Neural cell (in vitro differentiated cells): Measurements from ENCODE around the gene DAPP1. TPM values are rescaled to one million over a fixed set of nuclear protein-coding genes. Genes with fewer than 3 reads are reported as not detected.

ENCODE experiments used
- H2AFZ ChIP-seq: fragments of 200-600, 300-800 bp; sonication (generic), shearing (Covaris generic); 2 replicates; pipeline ENCODE4 v1.6.0; 2014; ENCODE audit warnings: low read depth, mild to moderate bottlenecking, antibody characterized with exemption, low read length, moderate library complexity
- H3F3A ChIP-seq: fragments of 200-600 bp; shearing (Covaris generic); 2 replicates; pipeline ENCODE4 v1.6.1; 2016; ENCODE audit warnings: mild to moderate bottlenecking, moderate library complexity, mixed read lengths, antibody characterized with exemption, low read length; ENCODE audit not compliant: insufficient read depth, poor library complexity, severe bottlenecking
- H3K27ac ChIP-seq: fragments of 200-600, 300-800 bp; sonication (generic), shearing (Covaris generic); 2 replicates; pipeline ENCODE4 v1.5.1; 2014; ENCODE audit warnings: mild to moderate bottlenecking, low read length, moderate library complexity
- H3K27me3 ChIP-seq: fragments of 300-800, 200-600 bp; sonication (generic), shearing (Covaris generic); 2 replicates; pipeline ENCODE4 v1.6.0; 2014; ENCODE audit warnings: mild to moderate bottlenecking, low read depth, low read length, moderate library complexity; ENCODE audit not compliant: insufficient read depth
- H3K36me3 ChIP-seq: fragments of 300-800, 200-600 bp; sonication (generic), shearing (Covaris generic); 2 replicates; pipeline ENCODE4 v1.5.1; 2014; ENCODE audit warnings: mild to moderate bottlenecking, antibody characterized with exemption, low read length, moderate library complexity; ENCODE audit not compliant: insufficient read depth
- H3K4me2 ChIP-seq: fragments of 300-800, 200-600 bp; sonication (generic), shearing (Covaris generic); 2 replicates; pipeline ENCODE4 v1.6.0; 2014; ENCODE audit warnings: mild to moderate bottlenecking, low read length
- H3K4me3 ChIP-seq: fragments of 300-800, 200-600 bp; sonication (generic), shearing (Covaris generic); 2 replicates; pipeline ENCODE4 v1.5.1; 2014; ENCODE audit warnings: mild to moderate bottlenecking, low read length, moderate library complexity
- H3K79me2 ChIP-seq: fragments of 200-600 bp; shearing (Covaris generic); replicated peaks from 2 replicates; pipeline ENCODE4 v1.6.0; 2014; ENCODE audit warnings: mild to moderate bottlenecking, low read length, moderate library complexity; ENCODE audit not compliant: insufficient read depth
- H3K9ac ChIP-seq: fragments of 300-800, 200-600 bp; sonication (generic), shearing (Covaris generic); 2 replicates; pipeline ENCODE4 v1.6.1; 2016; ENCODE audit warnings: mild to moderate bottlenecking, low read length, mixed read lengths
- H3K9me2 ChIP-seq: fragments of 200-600 bp; shearing (Covaris generic); 2 replicates; pipeline ENCODE4 v1.6.1; 2016; ENCODE audit warnings: mild to moderate bottlenecking, low read length, mixed read lengths; ENCODE audit not compliant: insufficient read depth
- H3K9me3 ChIP-seq: fragments of 200-600, 300-800 bp; sonication (generic), shearing (Covaris generic); 2 replicates; pipeline ENCODE4 v1.6.1; 2016; ENCODE audit warnings: mild to moderate bottlenecking, mixed run types, low read length, moderate library complexity, mixed read lengths
- H4K20me1 ChIP-seq: fragments of 200-600 bp; shearing (Covaris generic); 2 replicates; pipeline ENCODE4 v1.6.1; 2016; ENCODE audit warnings: mild to moderate bottlenecking, mixed run types; ENCODE audit not compliant: insufficient read depth
- EP300 ChIP-seq: fragments of 450-650 bp; conservative IDR thresholded peaks from 2 replicates; pipeline ENCODE4 v1.6.1; 2014; ENCODE audit warnings: antibody characterized with exemption, mild to moderate bottlenecking, moderate library complexity; ENCODE audit not compliant: poor library complexity, severe bottlenecking
- EZH2 ChIP-seq: fragments of 200-600, 300-800 bp; shearing (Covaris generic), sonication (generic); IDR thresholded peaks from 2 replicates; pipeline ENCODE4 v1.6.1; 2014; ENCODE audit warnings: antibody characterized with exemption, low read length, borderline replicate concordance, mild to moderate bottlenecking; ENCODE audit not compliant: insufficient read depth, poor library complexity, severe bottlenecking
- MXI1 ChIP-seq: fragments of 450-650 bp; conservative IDR thresholded peaks from 2 replicates; pipeline ENCODE4 v1.6.1; 2014; ENCODE audit warnings: antibody characterized with exemption, mild to moderate bottlenecking; ENCODE audit not compliant: poor library complexity, severe bottlenecking
- POLR2AphosphoS5 ChIP-seq: IDR thresholded peaks from 2 replicates; pipeline ENCODE4 v1.6.1; 2012
- RAD21 ChIP-seq: fragments of 450-650 bp; conservative IDR thresholded peaks from 2 replicates; pipeline ENCODE4 v1.6.1; 2014; ENCODE audit warnings: antibody characterized with exemption, mild to moderate bottlenecking, moderate library complexity
- SMC3 ChIP-seq: fragments of 450-650 bp; conservative IDR thresholded peaks from 2 replicates; pipeline ENCODE4 v1.6.1; 2014; ENCODE audit warnings: antibody characterized with exemption, mild to moderate bottlenecking, moderate library complexity; ENCODE audit not compliant: poor library complexity
- TAF1 ChIP-seq: IDR thresholded peaks from 2 replicates; pipeline ENCODE4 v1.6.1; 2012; ENCODE audit warnings: low read depth
- polyA plus RNA-seq: library from polyadenylated mRNA; depleted of rRNA; stranded (reverse); fragments of >200 nt; gene quantifications from 2 replicates; pipeline ENCODE4 v1.2.3, GENCODE V29; 2014
- TF ChIP-seq, protein P1 (sequence below): fragments of 450-650 bp; IDR thresholded peaks from 2 replicates; pipeline ENCODE4 v1.5.1; 2014; ENCODE audit warnings: antibody characterized with exemption, mild to moderate bottlenecking, moderate library complexity; ENCODE audit not compliant: poor library complexity, severe bottlenecking
- TF ChIP-seq, protein P2 (sequence below): IDR thresholded peaks from 2 replicates; pipeline ENCODE4 v1.6.1; 2012; ENCODE audit warnings: borderline replicate concordance

DAPP1 gene
- polyA plus RNA-seq, 1 donor from 2014 or later: not detected

DNA sequence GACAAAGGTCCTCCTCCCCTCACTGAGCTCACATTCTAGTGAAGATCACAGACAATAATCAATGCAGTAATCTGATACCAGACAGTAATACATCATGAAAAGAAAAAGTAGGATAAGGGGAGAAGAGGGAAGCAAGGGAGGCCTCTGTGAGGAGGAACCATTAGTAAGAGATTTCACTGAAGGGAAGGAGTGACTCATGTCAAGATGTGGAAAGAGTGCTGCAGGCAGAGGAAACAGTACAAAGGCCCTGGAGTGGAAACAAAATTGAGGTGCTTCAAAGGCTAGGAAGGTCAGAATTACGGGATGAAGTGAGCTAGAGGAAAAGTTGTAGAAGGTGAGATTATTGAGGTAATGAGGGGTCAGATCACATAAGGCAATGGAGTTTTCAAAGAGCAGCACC is 39.5 kb downstream of the DAPP1 start:
- Histone ChIP-seq H3K27me3 (no peaks in the 10 kb centered on the region), H3K9me2 (no peaks in the 10 kb centered on the region), H4K20me1 (no peaks in the 10 kb centered on the region), H3K36me3 (no peaks in the 10 kb centered on the region), H3K9me3 (no peaks in the 10 kb centered on the region), H3K4me3 (no peak overlapping the region), H3F3A (no peaks in the 10 kb centered on the region), H3K79me2 (no peaks in the 10 kb centered on the region), H3K9ac (no peak overlapping the region), H3K4me2 (no peak overlapping the region), H2AFZ (no peak overlapping the region), H3K27ac (no peak overlapping the region)
- no peak for TF ChIP-seq EZH2
- TF ChIP-seq RAD21: no peak
- TF ChIP-seq, protein P1, sequence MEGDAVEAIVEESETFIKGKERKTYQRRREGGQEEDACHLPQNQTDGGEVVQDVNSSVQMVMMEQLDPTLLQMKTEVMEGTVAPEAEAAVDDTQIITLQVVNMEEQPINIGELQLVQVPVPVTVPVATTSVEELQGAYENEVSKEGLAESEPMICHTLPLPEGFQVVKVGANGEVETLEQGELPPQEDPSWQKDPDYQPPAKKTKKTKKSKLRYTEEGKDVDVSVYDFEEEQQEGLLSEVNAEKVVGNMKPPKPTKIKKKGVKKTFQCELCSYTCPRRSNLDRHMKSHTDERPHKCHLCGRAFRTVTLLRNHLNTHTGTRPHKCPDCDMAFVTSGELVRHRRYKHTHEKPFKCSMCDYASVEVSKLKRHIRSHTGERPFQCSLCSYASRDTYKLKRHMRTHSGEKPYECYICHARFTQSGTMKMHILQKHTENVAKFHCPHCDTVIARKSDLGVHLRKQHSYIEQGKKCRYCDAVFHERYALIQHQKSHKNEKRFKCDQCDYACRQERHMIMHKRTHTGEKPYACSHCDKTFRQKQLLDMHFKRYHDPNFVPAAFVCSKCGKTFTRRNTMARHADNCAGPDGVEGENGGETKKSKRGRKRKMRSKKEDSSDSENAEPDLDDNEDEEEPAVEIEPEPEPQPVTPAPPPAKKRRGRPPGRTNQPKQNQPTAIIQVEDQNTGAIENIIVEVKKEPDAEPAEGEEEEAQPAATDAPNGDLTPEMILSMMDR: no peak
- no peak for TF ChIP-seq MXI1
- TF ChIP-seq, protein P2, sequence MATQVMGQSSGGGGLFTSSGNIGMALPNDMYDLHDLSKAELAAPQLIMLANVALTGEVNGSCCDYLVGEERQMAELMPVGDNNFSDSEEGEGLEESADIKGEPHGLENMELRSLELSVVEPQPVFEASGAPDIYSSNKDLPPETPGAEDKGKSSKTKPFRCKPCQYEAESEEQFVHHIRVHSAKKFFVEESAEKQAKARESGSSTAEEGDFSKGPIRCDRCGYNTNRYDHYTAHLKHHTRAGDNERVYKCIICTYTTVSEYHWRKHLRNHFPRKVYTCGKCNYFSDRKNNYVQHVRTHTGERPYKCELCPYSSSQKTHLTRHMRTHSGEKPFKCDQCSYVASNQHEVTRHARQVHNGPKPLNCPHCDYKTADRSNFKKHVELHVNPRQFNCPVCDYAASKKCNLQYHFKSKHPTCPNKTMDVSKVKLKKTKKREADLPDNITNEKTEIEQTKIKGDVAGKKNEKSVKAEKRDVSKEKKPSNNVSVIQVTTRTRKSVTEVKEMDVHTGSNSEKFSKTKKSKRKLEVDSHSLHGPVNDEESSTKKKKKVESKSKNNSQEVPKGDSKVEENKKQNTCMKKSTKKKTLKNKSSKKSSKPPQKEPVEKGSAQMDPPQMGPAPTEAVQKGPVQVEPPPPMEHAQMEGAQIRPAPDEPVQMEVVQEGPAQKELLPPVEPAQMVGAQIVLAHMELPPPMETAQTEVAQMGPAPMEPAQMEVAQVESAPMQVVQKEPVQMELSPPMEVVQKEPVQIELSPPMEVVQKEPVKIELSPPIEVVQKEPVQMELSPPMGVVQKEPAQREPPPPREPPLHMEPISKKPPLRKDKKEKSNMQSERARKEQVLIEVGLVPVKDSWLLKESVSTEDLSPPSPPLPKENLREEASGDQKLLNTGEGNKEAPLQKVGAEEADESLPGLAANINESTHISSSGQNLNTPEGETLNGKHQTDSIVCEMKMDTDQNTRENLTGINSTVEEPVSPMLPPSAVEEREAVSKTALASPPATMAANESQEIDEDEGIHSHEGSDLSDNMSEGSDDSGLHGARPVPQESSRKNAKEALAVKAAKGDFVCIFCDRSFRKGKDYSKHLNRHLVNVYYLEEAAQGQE: no peak
- no peak for TF ChIP-seq SMC3
- TF ChIP-seq EP300: no peak
- no peak for TF ChIP-seq TAF1
- no peak for TF ChIP-seq POLR2AphosphoS5

DNA sequence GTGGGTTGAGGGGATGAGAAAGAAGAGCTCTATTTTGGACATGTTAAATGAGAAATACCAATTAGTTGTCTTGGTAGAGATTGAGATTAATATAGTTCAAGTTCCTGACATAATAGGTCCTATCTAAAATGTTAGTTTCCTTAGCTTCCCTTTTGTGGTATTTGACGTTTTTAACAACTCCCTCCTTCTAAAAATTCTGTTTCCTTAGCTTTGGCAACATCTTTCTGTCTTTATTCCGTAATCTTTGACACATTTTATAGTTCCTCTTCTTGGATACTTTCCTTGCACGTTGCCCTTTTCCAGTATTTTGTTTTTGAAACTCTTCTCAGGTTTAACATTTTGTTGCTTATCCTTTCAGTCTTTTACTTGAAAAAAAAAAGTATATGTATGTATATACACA is 40.7 kb downstream of the DAPP1 start:
- Histone ChIP-seq H3K27me3 (no peaks in the 10 kb centered on the region), H3K36me3 (no peaks in the 10 kb centered on the region), H3K4me2 (no peak overlapping the region), H3K9ac (no peak overlapping the region), H3K27ac (no peak overlapping the region), H3K9me3 (no peaks in the 10 kb centered on the region), H3F3A (no peaks in the 10 kb centered on the region), H3K9me2 (no peaks in the 10 kb centered on the region), H3K4me3 (no peak overlapping the region), H3K79me2 (no peaks in the 10 kb centered on the region), H4K20me1 (no peaks in the 10 kb centered on the region), H2AFZ (no peak overlapping the region)
- TF ChIP-seq MXI1: no peak
- TF ChIP-seq SMC3: no peak
- no peak for TF ChIP-seq EZH2
- TF ChIP-seq, protein P1: no peak
- no peak for TF ChIP-seq TAF1
- TF ChIP-seq, protein P2: no peak
- no peak for TF ChIP-seq POLR2AphosphoS5
- TF ChIP-seq EP300: no peak
- no peak for TF ChIP-seq RAD21
